Mesenchymal stem cell (in vitro differentiated cells and primary cell): Measurements from ENCODE around the gene WEE1.

ENCODE experiments used
- DNase-seq: peaks from one replicate; pipeline ENCODE4 v3.0.0-alpha.2; 2013
- H2AFZ ChIP-seq: one replicate; pipeline ENCODE4 v1.6.1; 2013; ENCODE audit warnings: low read depth, mild to moderate bottlenecking, control low read depth, inconsistent platforms, low read length, moderate library complexity
- H2AK5ac ChIP-seq: 2 replicates; pipeline ENCODE4 v1.6.1; 2013; ENCODE audit warnings: low read length, moderate library complexity, mild to moderate bottlenecking, inconsistent platforms; ENCODE audit not compliant: severe bottlenecking
- H2BK120ac ChIP-seq: one replicate; pipeline ENCODE4 v1.6.1; 2013; ENCODE audit warnings: low read depth, mild to moderate bottlenecking, inconsistent platforms, low read length, moderate library complexity
- H2BK12ac ChIP-seq, 2 experiments: one replicate each; pipeline ENCODE4 v1.6.1; 2013; ENCODE audit warnings: inconsistent platforms in 2 of 2, low read length in 2 of 2, mild to moderate bottlenecking in 2 of 2, moderate library complexity in 2 of 2, control low read depth in 1 of 2
- H2BK15ac ChIP-seq: one replicate; pipeline ENCODE4 v1.6.1; 2013; ENCODE audit warnings: mild to moderate bottlenecking, low read depth, inconsistent platforms; ENCODE audit not compliant: poor library complexity, severe bottlenecking
- H2BK5ac ChIP-seq: 2 replicates; pipeline ENCODE4 v1.6.1; 2013; ENCODE audit warnings: low read depth, mild to moderate bottlenecking, low read length, control low read depth, inconsistent platforms; ENCODE audit not compliant: poor library complexity, severe bottlenecking
- H3K14ac ChIP-seq, 2 experiments: one replicate each; pipeline ENCODE4 v1.6.1; 2013; ENCODE audit warnings: inconsistent platforms in 2 of 2, low read length in 2 of 2, control low read depth in 1 of 2, mild to moderate bottlenecking in 1 of 2, moderate library complexity in 1 of 2
- H3K18ac ChIP-seq, 2 experiments: one replicate each; pipeline ENCODE4 v1.6.1; 2013; ENCODE audit warnings: inconsistent platforms in 2 of 2, low read length in 2 of 2, control low read depth in 1 of 2, low read depth in 1 of 2, mild to moderate bottlenecking in 1 of 2
- H3K23ac ChIP-seq, 2 experiments: one replicate each; pipeline ENCODE4 v1.6.1; 2013; ENCODE audit warnings: inconsistent platforms in 2 of 2, low read length in 2 of 2, mild to moderate bottlenecking in 2 of 2, moderate library complexity in 2 of 2, control low read depth in 1 of 2
- H3K27ac ChIP-seq: 2 replicates; pipeline ENCODE4 v1.5.1; 2013; ENCODE audit warnings: mild to moderate bottlenecking, moderate library complexity, low read length, control low read depth, inconsistent platforms; ENCODE audit not compliant: poor library complexity, severe bottlenecking
- H3K27me3 ChIP-seq, 2 experiments: 2 replicates each; pipeline versions ENCODE4 v1.6.1 to v1.7.0; 2013; ENCODE audit warnings: low read length in 2 of 2, mild to moderate bottlenecking in 2 of 2, moderate library complexity in 2 of 2, control low read depth in 1 of 2, inconsistent platforms in 1 of 2; ENCODE audit not compliant: control insufficient read depth in 1 of 2, insufficient read depth in 1 of 2
- H3K36me3 ChIP-seq, 2 experiments: 2 replicates each; pipeline versions ENCODE4 v1.6.1 to v1.7.0; 2013; ENCODE audit warnings: low read length in 2 of 2, control low read depth in 1 of 2, inconsistent platforms in 1 of 2, low read depth in 1 of 2, mild to moderate bottlenecking in 1 of 2; ENCODE audit not compliant: insufficient read depth in 2 of 2, control insufficient read depth in 1 of 2
- H3K4ac ChIP-seq, 2 experiments: one replicate each; pipeline ENCODE4 v1.6.1; 2013; ENCODE audit warnings: inconsistent platforms in 2 of 2, low read length in 2 of 2, mild to moderate bottlenecking in 2 of 2, moderate library complexity in 2 of 2, control low read depth in 1 of 2, low read depth in 1 of 2
- H3K4me1 ChIP-seq: 2 replicates; pipeline ENCODE4 v1.6.1; 2013; ENCODE audit warnings: low read depth, low read length, control low read depth; ENCODE audit not compliant: control insufficient read depth, insufficient read depth
- H3K4me2 ChIP-seq: 2 replicates; pipeline ENCODE4 v1.6.1; 2013; ENCODE audit warnings: low read length, mild to moderate bottlenecking, inconsistent platforms; ENCODE audit not compliant: poor library complexity, severe bottlenecking
- H3K4me3 ChIP-seq, 2 experiments: 2 replicates each; pipeline versions ENCODE4 v1.5.1 to v1.7.0; 2013; ENCODE audit warnings: low read length in 2 of 2, mild to moderate bottlenecking in 2 of 2, control low read depth in 1 of 2, low read depth in 1 of 2; ENCODE audit not compliant: insufficient read depth in 1 of 2
- H3K79me1 ChIP-seq: replicated peaks from 2 replicates; pipeline ENCODE4 v1.6.1; 2013; ENCODE audit warnings: mild to moderate bottlenecking, control low read depth, low read length, inconsistent platforms; ENCODE audit not compliant: poor library complexity, severe bottlenecking
- H3K9ac ChIP-seq: 2 replicates; pipeline ENCODE4 v1.7.0; 2013; ENCODE audit warnings: mild to moderate bottlenecking, low read length, moderate library complexity
- H3K9me3 ChIP-seq: 2 replicates; pipeline ENCODE4 v1.7.0; 2013; ENCODE audit warnings: mild to moderate bottlenecking, low read length; ENCODE audit not compliant: control insufficient read depth
- H4K8ac ChIP-seq: one replicate; pipeline ENCODE4 v1.6.1; 2013; ENCODE audit warnings: inconsistent platforms, mild to moderate bottlenecking, low read length, moderate library complexity
- H4K91ac ChIP-seq: one replicate; pipeline ENCODE4 v1.6.1; 2013; ENCODE audit warnings: mild to moderate bottlenecking, low read length, inconsistent platforms
- WGBS: methylation state at CpG from one replicate; pipeline ENCODE4 v1.1.7; 2013; ENCODE audit warnings: mixed read lengths; 5-methylcytosine and 5-hydroxymethylcytosine counted together

WEE1 gene

GRCh38 chr11:9626496-9627394 lies 53.3 kb downstream of the WEE1 start:
- peak overlapping the region; percentile 84 for H4K8ac ChIP-seq
- WGBS, result 61% methylated on average over 10 of the region's 12 CpGs
- peak overlapping the region; percentile 46 to 62 for H3K18ac ChIP-seq
- peaks cover 3% of the 10 kb centered on the region for H3K4me1 ChIP-seq
- peak overlapping the region in 1 of 2 experiments; percentile 41 for H3K4ac ChIP-seq
- H3K4me2 ChIP-seq, result no peak overlapping the region
- H3K27ac ChIP-seq, result no peak overlapping the region
- H2BK15ac ChIP-seq, result no peak overlapping the region
- H3K14ac ChIP-seq, result no peak overlapping the region
- peak; percentile 14 for DNase-seq
- no peaks in the 10 kb centered on the region for H3K36me3 ChIP-seq
- no peaks in the 10 kb centered on the region for H3K27me3 ChIP-seq
- no peak overlapping the region for H2BK5ac ChIP-seq
- no peak overlapping the region for H3K9ac ChIP-seq
- H3K9me3 ChIP-seq, result no peaks in the 10 kb centered on the region
- H3K4me3 ChIP-seq, result no peak overlapping the region
- H2BK120ac ChIP-seq, result no peak overlapping the region
- H4K91ac ChIP-seq, result no peak overlapping the region
- H2BK12ac ChIP-seq, result peak overlapping the region in 1 of 2 experiments; percentile 4
- H2AK5ac ChIP-seq, result no peak overlapping the region
- peak overlapping the region; percentile 68 for H2AFZ ChIP-seq
- no peaks in the 10 kb centered on the region for H3K79me1 ChIP-seq
- H3K23ac ChIP-seq, result no peak overlapping the region

- H3K27ac ChIP-seq, result no peak overlapping the region
- 89% methylated on average over 6 of the region's 6 CpGs for WGBS
- no peak overlapping the region for H3K14ac ChIP-seq
- no peak overlapping the region for H3K23ac ChIP-seq
- no peaks in the 10 kb centered on the region for H3K36me3 ChIP-seq
- H2AK5ac ChIP-seq, result no peak overlapping the region
- H3K9ac ChIP-seq, result no peak overlapping the region
- H3K9me3 ChIP-seq, result no peaks in the 10 kb centered on the region
- no peak overlapping the region for H2BK5ac ChIP-seq
- no peak overlapping the region for H3K4me2 ChIP-seq
- H3K4ac ChIP-seq, result no peak overlapping the region
- no peak overlapping the region for H3K4me3 ChIP-seq
- H3K79me1 ChIP-seq, result no peaks in the 10 kb centered on the region
- no peak overlapping the region for H4K8ac ChIP-seq
- no peak overlapping the region for H3K18ac ChIP-seq
- H4K91ac ChIP-seq, result no peak overlapping the region
- no peaks in the 10 kb centered on the region for H3K27me3 ChIP-seq
- no peak overlapping the region for H2BK15ac ChIP-seq
- no peak overlapping the region for H2BK120ac ChIP-seq
- DNase-seq, result no peak
- peaks cover 3% of the 10 kb centered on the region for H3K4me1 ChIP-seq
- H2BK12ac ChIP-seq, result no peak overlapping the region
- H2AFZ ChIP-seq, result no peak overlapping the region
These were observed 55.6 kb downstream of the WEE1 start for GRCh38 chr11:9629064-9629463.

GRCh38 chr11:9633679-9634078 lies 60.2 kb downstream of the WEE1 start:
- no peaks in the 10 kb centered on the region for H3K79me1 ChIP-seq
- H2BK12ac ChIP-seq, result no peak overlapping the region
- no peak overlapping the region for H3K4ac ChIP-seq
- WGBS, result 76% methylated on average over 2 of the region's 2 CpGs
- DNase-seq, result no peak
- no peaks in the 10 kb centered on the region for H3K36me3 ChIP-seq
- H4K91ac ChIP-seq, result no peak overlapping the region
- H3K4me1 ChIP-seq, result no peaks in the 10 kb centered on the region
- no peak overlapping the region for H2BK120ac ChIP-seq
- H4K8ac ChIP-seq, result no peak overlapping the region
- no peak overlapping the region for H3K18ac ChIP-seq
- H3K9me3 ChIP-seq, result no peaks in the 10 kb centered on the region
- H3K14ac ChIP-seq, result no peak overlapping the region
- no peak overlapping the region for H2AFZ ChIP-seq
- no peak overlapping the region for H2BK5ac ChIP-seq
- H3K27me3 ChIP-seq, result no peaks in the 10 kb centered on the region
- H2BK15ac ChIP-seq, result no peak overlapping the region
- H3K4me2 ChIP-seq, result no peak overlapping the region
- no peak overlapping the region for H3K9ac ChIP-seq
- H3K27ac ChIP-seq, result no peak overlapping the region
- H2AK5ac ChIP-seq, result no peak overlapping the region
- no peak overlapping the region for H3K4me3 ChIP-seq
- no peak overlapping the region for H3K23ac ChIP-seq

- no peak overlapping the region for H3K27ac ChIP-seq
- H3K27me3 ChIP-seq, result no peaks in the 10 kb centered on the region
- no peaks in the 10 kb centered on the region for H3K4me1 ChIP-seq
These were observed 63.2 kb downstream of the WEE1 start for GRCh38 chr11:9636691-9637090.

More at GRCh38 chr11:9636691-9637090, 63.2 kb downstream of the WEE1 start:
- H3K18ac ChIP-seq, result no peak overlapping the region
- H3K14ac ChIP-seq, result no peak overlapping the region
- H2BK15ac ChIP-seq, result no peak overlapping the region
- H3K9me3 ChIP-seq, result no peaks in the 10 kb centered on the region
- H3K9ac ChIP-seq, result no peak overlapping the region
- no peak overlapping the region for H3K4me2 ChIP-seq
- no peak overlapping the region for H3K23ac ChIP-seq
- H2AFZ ChIP-seq, result no peak overlapping the region
- H4K8ac ChIP-seq, result no peak overlapping the region
- H3K79me1 ChIP-seq, result no peaks in the 10 kb centered on the region
- H2AK5ac ChIP-seq, result no peak overlapping the region
- WGBS, result 100% methylated on average over 1 of the region's 1 CpG
- no peak for DNase-seq
- no peak overlapping the region for H2BK120ac ChIP-seq
- no peak overlapping the region for H2BK5ac ChIP-seq
- no peaks in the 10 kb centered on the region for H3K36me3 ChIP-seq
- H3K4me3 ChIP-seq, result no peak overlapping the region
- H4K91ac ChIP-seq, result no peak overlapping the region
- no peak overlapping the region for H3K4ac ChIP-seq
- H2BK12ac ChIP-seq, result no peak overlapping the region
